SU-DHL-6 (cell line): ENCODE measurements around the gene CDHR2.

Experiments
- H2AFZ ChIP-seq: fragments of 200-600 bp; sonication (generic); 2 replicates; pipeline ENCODE4 v1.6.1; 2014; ENCODE audit warnings: low read depth, mild to moderate bottlenecking, moderate library complexity, mixed read lengths, antibody characterized with exemption, low read length; ENCODE audit not compliant: severe bottlenecking
- H3F3A ChIP-seq: fragments of 200-600 bp; shearing (Covaris generic); 2 replicates; pipeline ENCODE4 v1.6.0; 2016; ENCODE audit warnings: antibody characterized with exemption, mild to moderate bottlenecking; ENCODE audit not compliant: insufficient read depth
- H3K27ac ChIP-seq: fragments of 200-600 bp; sonication (generic); 2 replicates; pipeline ENCODE4 v1.5.1; 2016; ENCODE audit warnings: low read depth, mild to moderate bottlenecking, low read length, moderate library complexity, mixed read lengths
- H3K27me3 ChIP-seq: fragments of 200-600 bp; sonication (generic), shearing (Covaris generic); 2 replicates; pipeline ENCODE4 v1.6.0; 2014; ENCODE audit warnings: mild to moderate bottlenecking, low read length
- H3K36me3 ChIP-seq: fragments of 200-600 bp; sonication (generic); 2 replicates; pipeline ENCODE4 v1.6.1; 2014; ENCODE audit warnings: mild to moderate bottlenecking, low read length, mixed read lengths
- H3K4me2 ChIP-seq: fragments of 300-600, 200-600 bp; shearing (Covaris generic), sonication (generic); 2 replicates; pipeline ENCODE4 v1.6.0; 2014; ENCODE audit warnings: low read length, low read depth, mild to moderate bottlenecking; ENCODE audit not compliant: poor library complexity, severe bottlenecking
- H3K4me3 ChIP-seq: fragments of 200-600 bp; sonication (generic); 2 replicates; pipeline ENCODE4 v1.5.1; 2014; ENCODE audit warnings: antibody characterized with exemption, low read length, mild to moderate bottlenecking, mixed read lengths; ENCODE audit not compliant: insufficient read depth, poor library complexity, severe bottlenecking
- H3K79me2 ChIP-seq: fragments of 200-600 bp; sonication (generic); 2 replicates; pipeline ENCODE4 v1.6.1; 2014; ENCODE audit warnings: mild to moderate bottlenecking, low read length, moderate library complexity; ENCODE audit not compliant: insufficient read depth
- H3K9ac ChIP-seq: fragments of 200-600 bp; sonication (generic); 2 replicates; pipeline ENCODE4 v1.7.0; 2014; ENCODE audit warnings: mild to moderate bottlenecking, low read length
- H3K9me2 ChIP-seq: fragments of 200-600 bp; sonication (generic); replicated peaks from 2 replicates; pipeline ENCODE4 v1.6.1; 2014; ENCODE audit warnings: low read length; ENCODE audit not compliant: insufficient read depth
- H3K9me3 ChIP-seq: fragments of 200-600 bp; sonication (generic); 2 replicates; pipeline ENCODE4 v1.6.1; 2014; ENCODE audit warnings: low read length, mixed read lengths; ENCODE audit not compliant: insufficient read depth
- H4K20me1 ChIP-seq: fragments of 200-600 bp; sonication (generic); 2 replicates; pipeline ENCODE4 v1.6.1; 2014; ENCODE audit warnings: low read depth, mild to moderate bottlenecking, antibody characterized with exemption, low read length, moderate library complexity, mixed read lengths
- CTCF ChIP-seq: fragments of 200-600 bp; sonication (generic); IDR thresholded peaks from one replicate; pipeline ENCODE4 v1.5.1; 2017; ENCODE audit warnings: antibody characterized with exemption, mild to moderate bottlenecking, low read length, moderate library complexity; ENCODE audit not compliant: insufficient read depth, poor library complexity, severe bottlenecking
- EZH2phosphoT487 ChIP-seq: fragments of 200-600 bp; sonication (generic), shearing (Covaris generic); conservative IDR thresholded peaks from 2 replicates; pipeline ENCODE4 v1.6.1; 2018; ENCODE audit warnings: mild to moderate bottlenecking, antibody characterized with exemption, low read length, moderate library complexity, mixed read lengths

The CDHR2 gene

GRCh38 chr5:176581361-176581760 lies 32.2 kb downstream of the CDHR2 start:
- Histone ChIP-seq H3K27me3 (no peaks in the 10 kb centered on the region), H4K20me1 (no peaks in the 10 kb centered on the region), H3K4me2 (no peak overlapping the region), H2AFZ (no peak overlapping the region), H3K9me2 (no peaks in the 10 kb centered on the region), H3K36me3 (no peaks in the 10 kb centered on the region), H3K27ac (no peak overlapping the region), H3K9me3 (peaks cover 11% of the 10 kb centered on the region), H3K9ac (no peak overlapping the region), H3K4me3 (no peak overlapping the region), H3K79me2 (no peaks in the 10 kb centered on the region), H3F3A (no peaks in the 10 kb centered on the region)
- no peak for TF ChIP-seq EZH2phosphoT487
- TF ChIP-seq CTCF = no peak

DNA sequence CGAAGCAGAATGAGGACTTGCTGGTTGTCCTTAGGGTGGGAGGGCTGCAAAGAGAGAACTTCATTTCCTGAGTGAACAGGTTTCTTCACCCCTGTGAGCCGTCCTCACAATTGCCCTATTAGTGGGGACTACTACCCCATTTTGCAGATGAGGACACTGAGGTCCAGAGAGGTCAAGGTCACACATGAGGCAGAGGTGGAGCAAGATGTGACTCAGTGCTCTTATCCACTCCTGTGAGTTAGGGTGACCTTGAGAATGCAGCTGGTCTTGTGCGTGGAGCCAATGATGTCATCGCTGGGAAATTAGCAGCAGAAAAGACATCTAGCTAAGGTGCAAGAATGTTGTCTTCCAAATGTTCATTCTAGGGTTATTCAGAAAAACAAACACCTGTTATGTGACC lies 33.9 kb downstream of the CDHR2 start:
- Histone ChIP-seq H3K9ac (no peak overlapping the region), H2AFZ (no peak overlapping the region), H3K9me2 (no peaks in the 10 kb centered on the region), H3K36me3 (no peaks in the 10 kb centered on the region), H3K4me3 (no peak overlapping the region), H3F3A (no peaks in the 10 kb centered on the region), H3K27ac (no peak overlapping the region), H4K20me1 (no peaks in the 10 kb centered on the region), H3K9me3 (peaks cover 11% of the 10 kb centered on the region), H3K79me2 (no peaks in the 10 kb centered on the region), H3K27me3 (no peaks in the 10 kb centered on the region), H3K4me2 (no peak overlapping the region)
- no peak for TF ChIP-seq EZH2phosphoT487
- TF ChIP-seq CTCF = no peak

- Histone ChIP-seq H3K27ac (no peak overlapping the region), H3K9me2 (no peaks in the 10 kb centered on the region), H3K36me3 (no peaks in the 10 kb centered on the region), H2AFZ (no peak overlapping the region), H3K27me3 (no peaks in the 10 kb centered on the region), H3K9me3 (peaks cover 16% of the 10 kb centered on the region), H4K20me1 (no peaks in the 10 kb centered on the region), H3K9ac (no peak overlapping the region), H3F3A (no peaks in the 10 kb centered on the region), H3K79me2 (no peaks in the 10 kb centered on the region), H3K4me2 (no peak overlapping the region), H3K4me3 (no peak overlapping the region)
- TF ChIP-seq EZH2phosphoT487 (no peak), CTCF (no peak)
Measured at GRCh38 chr5:176587398-176587797, 38.3 kb downstream of the CDHR2 start.
